ENCODE measurements around the gene RFTN1. TPM values are rescaled to one million over a fixed set of nuclear protein-coding genes. Genes with fewer than 3 reads are reported as not detected.

Gene RFTN1
- total and polyA plus RNA-seq, 11 donors, result 17.1 to 40.8 (median 26.4) TPM

DNA sequence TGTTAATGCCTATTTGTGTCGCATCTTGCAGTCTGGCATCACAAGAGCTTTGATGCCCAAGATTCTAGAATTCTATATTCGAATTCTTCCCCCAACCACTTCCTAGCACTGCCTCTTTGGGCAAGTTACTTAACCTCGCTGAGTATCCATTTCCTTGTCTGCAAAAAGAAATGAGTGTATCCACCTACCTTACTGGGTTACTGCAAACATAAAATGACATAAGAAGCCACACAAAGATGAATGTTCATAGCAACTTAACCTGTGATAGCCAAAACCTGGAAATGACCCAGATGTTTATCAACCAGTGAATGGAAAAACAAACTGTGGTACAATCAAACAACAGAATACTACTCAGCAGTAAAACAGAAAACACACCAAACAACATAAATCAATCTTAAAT is 24.9 kb downstream of the RFTN1 start:
- Histone ChIP-seq H3K36me3 (peaks cover 0 to 55% (median 38%) of the 10 kb centered on the region in 9 donors), H3K27ac (no peak overlapping the region), H3K4me3 (no peak overlapping the region), H3K4me1 (peaks cover 0 to 23% (median 13%) of the 10 kb centered on the region in 12 donors), H3K27me3 (no peaks in the 10 kb centered on the region), H3K9me3 (no peaks in the 10 kb centered on the region)
- DNase-seq (no peak), ATAC-seq (no peak)
- WGBS, 4 donors, result 92 to 96% (median 94%) methylated on average over 3 of the region's 3 CpGs
- intact Hi-C loops (cut with DNase I), result no loop called here
- TF ChIP-seq, protein P1, sequence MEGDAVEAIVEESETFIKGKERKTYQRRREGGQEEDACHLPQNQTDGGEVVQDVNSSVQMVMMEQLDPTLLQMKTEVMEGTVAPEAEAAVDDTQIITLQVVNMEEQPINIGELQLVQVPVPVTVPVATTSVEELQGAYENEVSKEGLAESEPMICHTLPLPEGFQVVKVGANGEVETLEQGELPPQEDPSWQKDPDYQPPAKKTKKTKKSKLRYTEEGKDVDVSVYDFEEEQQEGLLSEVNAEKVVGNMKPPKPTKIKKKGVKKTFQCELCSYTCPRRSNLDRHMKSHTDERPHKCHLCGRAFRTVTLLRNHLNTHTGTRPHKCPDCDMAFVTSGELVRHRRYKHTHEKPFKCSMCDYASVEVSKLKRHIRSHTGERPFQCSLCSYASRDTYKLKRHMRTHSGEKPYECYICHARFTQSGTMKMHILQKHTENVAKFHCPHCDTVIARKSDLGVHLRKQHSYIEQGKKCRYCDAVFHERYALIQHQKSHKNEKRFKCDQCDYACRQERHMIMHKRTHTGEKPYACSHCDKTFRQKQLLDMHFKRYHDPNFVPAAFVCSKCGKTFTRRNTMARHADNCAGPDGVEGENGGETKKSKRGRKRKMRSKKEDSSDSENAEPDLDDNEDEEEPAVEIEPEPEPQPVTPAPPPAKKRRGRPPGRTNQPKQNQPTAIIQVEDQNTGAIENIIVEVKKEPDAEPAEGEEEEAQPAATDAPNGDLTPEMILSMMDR (IDR thresholded peaks at IDR 0.05), result no peak
- no peak for TF ChIP-seq POLR2A (IDR thresholded peaks at IDR 0.05)

DNA sequence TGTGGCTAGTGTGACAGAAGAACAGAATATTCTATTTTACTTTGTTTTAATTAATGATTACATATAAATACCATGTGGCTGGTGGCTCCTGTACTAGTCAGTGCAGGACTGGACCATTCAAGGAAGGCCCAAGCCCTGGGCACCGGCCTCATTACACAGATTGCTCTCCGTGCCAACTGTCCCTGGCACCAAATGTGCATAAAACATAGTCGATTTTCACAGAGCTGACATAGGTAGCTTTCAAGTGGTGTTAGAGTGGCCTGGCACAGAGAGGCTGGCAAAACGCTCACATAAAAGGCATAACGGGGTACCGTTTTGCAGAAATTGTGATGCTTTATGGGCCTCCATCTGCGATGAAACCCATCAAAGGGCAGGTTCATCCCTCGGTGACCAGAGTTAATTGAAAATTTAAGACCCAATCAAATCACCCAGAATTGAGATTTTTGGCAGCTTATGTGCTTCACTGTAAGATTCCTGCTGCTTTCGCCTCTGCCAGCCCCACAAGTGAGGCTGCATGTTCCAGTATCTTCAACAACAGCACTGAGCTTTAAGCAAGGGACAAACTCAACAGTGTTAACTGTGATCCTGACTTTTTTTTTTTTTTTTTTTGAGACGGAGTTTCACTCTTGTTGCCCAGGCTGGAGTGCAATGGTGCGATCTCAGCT is 25.9 kb downstream of the RFTN1 start:
- ATAC-seq, result no peak
- DNase-seq, result no peak
- WGBS, 4 donors, result 94 to 97% (median 95%) methylated on average over 11 of the region's 11 CpGs
- H3K9me3 ChIP-seq, result no peaks in the 10 kb centered on the region
- H3K4me3 ChIP-seq, result no peak overlapping the region
- TF ChIP-seq, protein P1 (IDR thresholded peaks at IDR 0.05), result no peak
- TF ChIP-seq POLR2A (IDR thresholded peaks at IDR 0.05), result no peak
- no peak overlapping the region for H3K27ac ChIP-seq
- intact Hi-C loops (cut with DNase I), result no loop called here
- H3K4me1 ChIP-seq, result peaks cover 0 to 31% (median 17%) of the 10 kb centered on the region in 12 donors
- H3K27me3 ChIP-seq, result no peaks in the 10 kb centered on the region
- peaks cover 0 to 49% (median 31%) of the 10 kb centered on the region in 9 donors for H3K36me3 ChIP-seq

DNA sequence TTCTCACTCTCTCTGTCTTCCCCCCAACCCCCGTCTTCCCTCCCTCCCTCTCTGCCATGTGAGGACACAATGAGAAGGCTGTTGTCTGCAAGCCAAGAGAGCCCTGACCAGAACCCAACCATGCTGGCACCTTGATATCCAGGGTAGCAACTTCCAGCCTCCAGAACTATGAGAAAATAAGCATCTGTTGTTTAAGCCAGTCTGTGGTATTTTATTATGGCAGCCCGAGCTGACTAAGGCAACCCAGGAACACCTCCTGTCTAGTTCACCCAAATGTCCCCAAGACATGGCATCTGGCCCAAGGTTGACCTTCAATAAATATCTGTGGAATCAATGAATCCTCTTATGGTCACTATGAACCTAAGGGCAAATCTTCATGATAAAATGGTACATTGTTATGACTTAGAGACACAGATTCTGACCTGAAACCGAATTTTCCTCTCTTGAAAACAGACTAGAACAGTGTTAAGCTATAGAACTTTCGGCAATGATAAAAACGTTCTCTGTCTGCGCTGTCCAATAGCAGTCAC is 26.5 kb downstream of the RFTN1 start:
- intact Hi-C loops (cut with DNase I), result no loop called here
- H3K9me3 ChIP-seq, result no peaks in the 10 kb centered on the region
- H3K27ac ChIP-seq, result no peak overlapping the region
- H3K36me3 ChIP-seq, result peaks cover 0 to 42% (median 26%) of the 10 kb centered on the region in 9 donors
- TF ChIP-seq, protein P1 (IDR thresholded peaks at IDR 0.05), result no peak
- no peak for TF ChIP-seq POLR2A (IDR thresholded peaks at IDR 0.05)
- ATAC-seq, result no peak
- H3K4me1 ChIP-seq, result peaks cover 0 to 37% (median 20%) of the 10 kb centered on the region in 12 donors
- WGBS, 4 donors, result 93 to 96% (median 95%) methylated on average over 6 of the region's 6 CpGs
- no peak for DNase-seq
- no peaks in the 10 kb centered on the region for H3K27me3 ChIP-seq
- H3K4me3 ChIP-seq, result no peak overlapping the region

DNA sequence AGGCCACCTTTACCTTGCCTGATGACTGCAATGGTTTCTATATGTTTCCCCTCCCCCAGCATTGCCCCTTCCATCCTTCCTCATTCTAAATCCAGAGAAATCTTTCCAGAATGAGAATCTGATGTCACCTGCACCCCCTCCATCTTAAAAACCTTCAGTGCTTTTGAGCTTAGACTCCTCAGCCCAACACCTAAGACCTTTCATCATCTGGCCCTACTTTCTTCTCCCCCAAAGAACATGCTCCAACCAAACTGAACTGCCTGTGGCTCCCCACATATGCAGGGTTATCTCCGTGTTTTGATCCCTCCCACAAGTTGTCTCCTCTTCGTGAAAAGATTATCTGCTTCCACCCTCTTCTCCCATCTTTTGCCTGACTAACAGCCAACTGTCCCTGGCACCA is 27.3 kb downstream of the RFTN1 start:
- Histone ChIP-seq H3K27ac (no peak overlapping the region), H3K36me3 (peaks cover 0 to 39% (median 18%) of the 10 kb centered on the region in 9 donors), H3K27me3 (no peaks in the 10 kb centered on the region), H3K9me3 (no peaks in the 10 kb centered on the region), H3K4me3 (no peak overlapping the region), H3K4me1 (peaks cover 0 to 46% (median 28%) of the 10 kb centered on the region in 12 donors)
- intact Hi-C loops (cut with DNase I), result no loop called here
- ATAC-seq (no peak), DNase-seq (no peak)
- TF ChIP-seq POLR2A (IDR thresholded peaks at IDR 0.05), result no peak
- WGBS, 4 donors, result 82 to 88% (median 86%) methylated on average over 2 of the region's 2 CpGs

All from heart left ventricle (tissue), 16 donors.